ENCODE results near the gene TAF4B.
A peak's percentile ranks its signal among the peaks of the same experiment; 100 is the strongest.

Gene TAF4B

GRCh38 chr18:26403491-26403890, 177.2 kb downstream of the TAF4B start:
- no peak overlapping the region for H2AFZ ChIP-seq (ENCODE audit: low read depth, low read length)
- H3K4me1 ChIP-seq (ENCODE audit: insufficient read depth, low read length) = no peaks in the 10 kb centered on the region
- DNase-seq (no peak), ATAC-seq (ENCODE audit: insufficient read depth, low read depth) (no peak)
- H3K27me3 ChIP-seq (ENCODE audit: insufficient read depth, low read length, poor library complexity) = no peaks in the 10 kb centered on the region
- no peaks in the 10 kb centered on the region for H3K9me3 ChIP-seq (ENCODE audit: insufficient read depth, low read length, severe bottlenecking)
- no peak overlapping the region for H3K4me3 ChIP-seq (ENCODE audit: low read depth in 1 of 2, low read length in 2 of 2)
- H3K9ac ChIP-seq (ENCODE audit: low read depth, low read length) = no peak overlapping the region
- no peak for TF ChIP-seq EZH2 (IDR thresholded peaks at IDR 0.05; ENCODE audit: borderline replicate concordance, low read depth, low read length, severe bottlenecking)
- TF ChIP-seq, protein P1, sequence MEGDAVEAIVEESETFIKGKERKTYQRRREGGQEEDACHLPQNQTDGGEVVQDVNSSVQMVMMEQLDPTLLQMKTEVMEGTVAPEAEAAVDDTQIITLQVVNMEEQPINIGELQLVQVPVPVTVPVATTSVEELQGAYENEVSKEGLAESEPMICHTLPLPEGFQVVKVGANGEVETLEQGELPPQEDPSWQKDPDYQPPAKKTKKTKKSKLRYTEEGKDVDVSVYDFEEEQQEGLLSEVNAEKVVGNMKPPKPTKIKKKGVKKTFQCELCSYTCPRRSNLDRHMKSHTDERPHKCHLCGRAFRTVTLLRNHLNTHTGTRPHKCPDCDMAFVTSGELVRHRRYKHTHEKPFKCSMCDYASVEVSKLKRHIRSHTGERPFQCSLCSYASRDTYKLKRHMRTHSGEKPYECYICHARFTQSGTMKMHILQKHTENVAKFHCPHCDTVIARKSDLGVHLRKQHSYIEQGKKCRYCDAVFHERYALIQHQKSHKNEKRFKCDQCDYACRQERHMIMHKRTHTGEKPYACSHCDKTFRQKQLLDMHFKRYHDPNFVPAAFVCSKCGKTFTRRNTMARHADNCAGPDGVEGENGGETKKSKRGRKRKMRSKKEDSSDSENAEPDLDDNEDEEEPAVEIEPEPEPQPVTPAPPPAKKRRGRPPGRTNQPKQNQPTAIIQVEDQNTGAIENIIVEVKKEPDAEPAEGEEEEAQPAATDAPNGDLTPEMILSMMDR (IDR thresholded peaks at IDR 0.05; ENCODE audit: borderline replicate concordance, extremely low read depth, low read length, poor library complexity, severe bottlenecking) = no peak
- no peaks in the 10 kb centered on the region for H3K79me2 ChIP-seq (ENCODE audit: insufficient read depth, low read length)
- H3K36me3 ChIP-seq (ENCODE audit: insufficient read depth, low read length) = no peaks in the 10 kb centered on the region
- no peak overlapping the region for H3K4me2 ChIP-seq (ENCODE audit: insufficient read depth, low read length)
- H3K27ac ChIP-seq (ENCODE audit: low read length) = no peak overlapping the region
- H4K20me1 ChIP-seq (ENCODE audit: insufficient read depth, low read length) = no peaks in the 10 kb centered on the region

GRCh38 chr18:26405190-26405801, 179.1 kb downstream of the TAF4B start:
- Histone ChIP-seq H3K9me3 (ENCODE audit: insufficient read depth, low read length, severe bottlenecking) (no peaks in the 10 kb centered on the region), H4K20me1 (ENCODE audit: insufficient read depth, low read length) (no peaks in the 10 kb centered on the region), H2AFZ (ENCODE audit: low read depth, low read length) (peak overlapping the region; percentile 43; the same call in 1 of the 2 replicates), H3K79me2 (ENCODE audit: insufficient read depth, low read length) (no peaks in the 10 kb centered on the region), H3K27me3 (ENCODE audit: insufficient read depth, low read length, poor library complexity) (no peaks in the 10 kb centered on the region), H3K4me1 (ENCODE audit: insufficient read depth, low read length) (no peaks in the 10 kb centered on the region), H3K4me2 (ENCODE audit: insufficient read depth, low read length) (no peak overlapping the region), H3K36me3 (ENCODE audit: insufficient read depth, low read length) (no peaks in the 10 kb centered on the region), H3K9ac (ENCODE audit: low read depth, low read length) (no peak overlapping the region), H3K27ac (ENCODE audit: low read length) (no peak overlapping the region), H3K4me3 (ENCODE audit: low read depth in 1 of 2, low read length in 2 of 2) (no peak overlapping the region)
- ATAC-seq (ENCODE audit: insufficient read depth, low read depth) (peak; percentile 82), DNase-seq (peak; percentile 48)
- TF ChIP-seq, protein P1 (IDR thresholded peaks at IDR 0.05; ENCODE audit: borderline replicate concordance, extremely low read depth, low read length, poor library complexity, severe bottlenecking) = peak; percentile 68
- no peak for TF ChIP-seq EZH2 (IDR thresholded peaks at IDR 0.05; ENCODE audit: borderline replicate concordance, low read depth, low read length, severe bottlenecking)

- H3K4me3 ChIP-seq (ENCODE audit: low read depth in 1 of 2, low read length in 2 of 2) = no peak overlapping the region
- no peak overlapping the region for H3K27ac ChIP-seq (ENCODE audit: low read length)
- no peaks in the 10 kb centered on the region for H3K9me3 ChIP-seq (ENCODE audit: insufficient read depth, low read length, severe bottlenecking)
- no peaks in the 10 kb centered on the region for H3K27me3 ChIP-seq (ENCODE audit: insufficient read depth, low read length, poor library complexity)
- H3K36me3 ChIP-seq (ENCODE audit: insufficient read depth, low read length) = no peaks in the 10 kb centered on the region
- no peak overlapping the region for H3K4me2 ChIP-seq (ENCODE audit: insufficient read depth, low read length)
- no peak overlapping the region for H2AFZ ChIP-seq (ENCODE audit: low read depth, low read length)
- no peaks in the 10 kb centered on the region for H3K4me1 ChIP-seq (ENCODE audit: insufficient read depth, low read length)
- ATAC-seq (ENCODE audit: insufficient read depth, low read depth) (no peak), DNase-seq (no peak)
- TF ChIP-seq EZH2 (IDR thresholded peaks at IDR 0.05; ENCODE audit: borderline replicate concordance, low read depth, low read length, severe bottlenecking) = no peak
- TF ChIP-seq, protein P1 (IDR thresholded peaks at IDR 0.05; ENCODE audit: borderline replicate concordance, extremely low read depth, low read length, poor library complexity, severe bottlenecking) = no peak
- H4K20me1 ChIP-seq (ENCODE audit: insufficient read depth, low read length) = no peaks in the 10 kb centered on the region
- no peaks in the 10 kb centered on the region for H3K79me2 ChIP-seq (ENCODE audit: insufficient read depth, low read length)
- no peak overlapping the region for H3K9ac ChIP-seq (ENCODE audit: low read depth, low read length)
These were observed 180.1 kb downstream of the TAF4B start for GRCh38 chr18:26406324-26406723.
